Measurements from ENCODE around the gene KSR1. TPM values are rescaled to one million over a fixed set of nuclear protein-coding genes. Genes with fewer than 3 reads are reported as not detected.

KSR1 gene
- total and polyA plus RNA-seq, 2 of the 4 experiments (the other 2 are of a cell fraction) = 12.5 to 21.9 TPM

DNA sequence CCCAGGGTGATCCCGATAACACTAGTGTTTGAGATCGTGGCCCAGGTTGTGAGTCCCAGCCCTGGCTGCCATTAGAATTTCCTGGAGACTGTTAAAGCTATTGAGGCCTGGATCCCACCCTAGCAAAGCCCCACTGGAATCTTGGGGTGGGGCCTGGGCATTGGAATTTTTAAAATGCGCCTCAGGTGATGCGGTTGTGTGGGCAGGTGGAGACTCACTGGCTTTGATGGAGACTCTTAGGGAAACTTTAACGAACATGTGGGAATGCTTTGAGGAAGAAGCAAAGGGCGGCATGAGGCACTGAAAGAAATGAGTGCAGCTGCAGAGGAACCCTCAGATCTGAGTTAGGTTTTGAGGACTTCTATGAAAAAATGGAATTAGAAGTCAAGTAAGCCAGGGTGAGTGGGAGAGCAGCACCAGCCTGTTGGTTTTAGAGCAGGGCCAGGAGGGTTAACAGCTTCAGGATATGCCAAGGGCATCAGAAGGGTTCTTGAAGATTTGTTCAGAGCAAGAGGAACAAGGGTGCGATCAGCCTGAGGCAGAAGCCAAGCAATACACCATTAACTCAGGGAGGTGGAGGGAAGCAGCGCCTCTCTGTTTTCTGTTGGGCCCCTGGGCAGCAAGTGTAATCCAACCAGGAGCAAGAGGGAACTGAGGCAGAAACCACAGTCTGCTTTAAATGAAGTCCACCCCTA is 42.5 kb downstream of the KSR1 start:
- Histone ChIP-seq H3K4me1 (ENCODE audit: control insufficient read depth, insufficient read depth, low read length) (peaks cover 30% of the 10 kb centered on the region), H2AK5ac (ENCODE audit: low read depth, low read length) (no peak overlapping the region), H2AK9ac (replicated peaks; ENCODE audit: low read depth, low read length, poor library complexity) (no peak overlapping the region), H3K9me1 (ENCODE audit: insufficient read depth, low read length) (peaks cover 21% of the 10 kb centered on the region), H3K9ac (ENCODE audit: low read depth, low read length) (no peak overlapping the region), H3K79me1 (ENCODE audit: low read depth in 1 of 2, low read length in 2 of 2) (peaks cover 35 to 83% of the 10 kb centered on the region in 2 experiments; a peak in 3 of 4 replicates), H3K4me2 (ENCODE audit: low read depth, low read length) (no peak overlapping the region), H3K9me3 (ENCODE audit: control insufficient read depth, insufficient read depth, low read length) (no peaks in the 10 kb centered on the region), H2AFZ (replicated peaks; ENCODE audit: low read length, poor library complexity) (no peak overlapping the region), H4K8ac (ENCODE audit: low read depth in 2 of 2, low read length in 2 of 2) (no peak overlapping the region), H3K23ac (ENCODE audit: low read depth, low read length) (no peak overlapping the region), H4K5ac (ENCODE audit: low read depth, low read length) (no peak overlapping the region), H4K20me1 (ENCODE audit: insufficient read depth, low read length) (peaks cover 61% of the 10 kb centered on the region), H3K27ac (ENCODE audit: insufficient read depth, low read length) (no peak overlapping the region), H3K4me3 (ENCODE audit: insufficient read depth, low read depth, low read length) (no peak overlapping the region), H3K18ac (ENCODE audit: low read depth, low read length) (no peak overlapping the region), H2BK120ac (ENCODE audit: low read depth, low read length) (no peak overlapping the region), H3K56ac (ENCODE audit: extremely low read depth, insufficient read depth, low read length) (no peak overlapping the region), H3K14ac (replicated peaks; ENCODE audit: low read depth, low read length) (no peak overlapping the region), H3K4ac (ENCODE audit: low read depth, low read length) (no peak overlapping the region), H3K27me3 (ENCODE audit: control insufficient read depth, insufficient read depth, low read length) (no peaks in the 10 kb centered on the region), H2BK5ac (ENCODE audit: low read depth, low read length, poor library complexity, severe bottlenecking) (no peak overlapping the region), H2BK20ac (ENCODE audit: low read depth, low read length) (no peak overlapping the region), H4K91ac (ENCODE audit: insufficient read depth, low read depth, low read length) (no peak overlapping the region), H3K36me3 (ENCODE audit: control insufficient read depth, insufficient read depth, low read length) (peaks cover 11% of the 10 kb centered on the region), H2BK15ac (ENCODE audit: low read depth, low read length) (no peak overlapping the region)
- BruUV-seq (replicated peaks) = no TSS peak
- ChIA-PET POLR2A (ENCODE audit: unreplicated experiment) (no interaction called here), CTCF (no interaction called here)
- in situ Hi-C loops (cut with MboI; ENCODE audit: low sequenced_read_pairs) = loop anchor here (5.0 kb wide), 1 partner anchor 49 kb away; no protein-coding TSS in a partner anchor
- intact Hi-C loops (cut with micrococcal nuclease) = no loop called here
- TF ChIP-seq, protein P1, sequence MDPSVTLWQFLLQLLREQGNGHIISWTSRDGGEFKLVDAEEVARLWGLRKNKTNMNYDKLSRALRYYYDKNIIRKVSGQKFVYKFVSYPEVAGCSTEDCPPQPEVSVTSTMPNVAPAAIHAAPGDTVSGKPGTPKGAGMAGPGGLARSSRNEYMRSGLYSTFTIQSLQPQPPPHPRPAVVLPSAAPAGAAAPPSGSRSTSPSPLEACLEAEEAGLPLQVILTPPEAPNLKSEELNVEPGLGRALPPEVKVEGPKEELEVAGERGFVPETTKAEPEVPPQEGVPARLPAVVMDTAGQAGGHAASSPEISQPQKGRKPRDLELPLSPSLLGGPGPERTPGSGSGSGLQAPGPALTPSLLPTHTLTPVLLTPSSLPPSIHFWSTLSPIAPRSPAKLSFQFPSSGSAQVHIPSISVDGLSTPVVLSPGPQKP (IDR thresholded peaks at IDR 0.05; ENCODE audit: borderline replicate concordance, low read depth, low read length) = no peak
- TF ChIP-seq SMC3 (IDR thresholded peaks at IDR 0.05; ENCODE audit: low read depth, low read length) (no peak), FOS (IDR thresholded peaks at IDR 0.05; ENCODE audit: low read depth, low read length) (no peak), MAZ (IDR thresholded peaks at IDR 0.05; ENCODE audit: borderline replicate concordance, low read depth, low read length) (no peak), POLR2A (IDR thresholded peaks at IDR 0.05; ENCODE audit: low read depth, low read length) (no peak), USF2 (IDR thresholded peaks at IDR 0.05; ENCODE audit: low read depth, low read length) (no peak), CEBPB (IDR thresholded peaks at IDR 0.05; ENCODE audit: low read depth, low read length) (no peak), CHD1 (IDR thresholded peaks at IDR 0.05; ENCODE audit: low read depth, low read length) (no peak), BHLHE40 (IDR thresholded peaks at IDR 0.05; ENCODE audit: low read depth, low read length) (no peak), RCOR1 (IDR thresholded peaks at IDR 0.05; ENCODE audit: insufficient replicate concordance, low read length) (no peak), MXI1 (IDR thresholded peaks at IDR 0.05; ENCODE audit: borderline replicate concordance, low read depth, low read length) (no peak), RFX5 (IDR thresholded peaks at IDR 0.05; ENCODE audit: low read depth, low read length) (no peak), CTCF (conservative IDR thresholded peaks at IDR 0.05; ENCODE audit: low read depth, low read length) (no peak), MAFK (IDR thresholded peaks at IDR 0.05; ENCODE audit: low read depth, low read length) (no peak), NFE2L2 (IDR thresholded peaks at IDR 0.05; ENCODE audit: low read depth, low read length) (no peak), RAD21 (IDR thresholded peaks at IDR 0.05; ENCODE audit: low read length) (no peak)
- DNase-seq = no peak
- WGBS, 2 experiments (ENCODE audit: extremely low coverage in 2 of 2, insufficient read length in 1 of 2) = 96% methylated on average over 5 of the region's 8 CpGs; no CpG with 5 or more reads in 1 of the 2 experiments
- dilution Hi-C loops (cut with HindIII; ENCODE audit: low sequenced_read_pairs, unreplicated experiment) = no loop called here
- ATAC-seq (ENCODE audit: low read depth) = no peak
